GM12878 (cell line): Measurements from ENCODE around the gene RSAD2. TPM values are rescaled to one million over a fixed set of nuclear protein-coding genes. Genes with fewer than 3 reads are reported as not detected.
A peak's percentile ranks its signal among the peaks of the same experiment; 100 is the strongest.

Experiments used
- CBFB ChIP-seq: IDR thresholded peaks from 2 replicates; pipeline ENCODE4 v1.6.1; 2016; ENCODE audit warnings: antibody characterized with exemption, low read depth
- GATAD2B ChIP-seq: fragments of 450-650 bp; conservative IDR thresholded peaks from 2 replicates; pipeline ENCODE4 v1.6.1; 2017; ENCODE audit warnings: low read depth, mild to moderate bottlenecking, moderate library complexity
- IRF4 ChIP-seq: IDR thresholded peaks from 2 replicates; pipeline ENCODE4 v1.6.1; 2011; ENCODE audit warnings: low read depth, low read length
- KLF5 ChIP-seq: fragments of 450-650 bp; IDR thresholded peaks from 2 replicates; pipeline ENCODE4 v1.6.1; 2014; ENCODE audit warnings: mild to moderate bottlenecking; ENCODE audit not compliant: partially characterized antibody
- MXI1 ChIP-seq: fragments of 150-350 bp; IDR thresholded peaks from 2 replicates; pipeline ENCODE4 v1.6.1; 2011; ENCODE audit warnings: low read depth, mild to moderate bottlenecking, inconsistent platforms, low read length, improper control_type of control experiment
- NFIC ChIP-seq: IDR thresholded peaks from 2 replicates; pipeline ENCODE4 v1.6.1; 2012; ENCODE audit warnings: low read depth, mild to moderate bottlenecking, inconsistent platforms, low read length, moderate library complexity
- NFYA ChIP-seq: IDR thresholded peaks from 2 replicates; pipeline ENCODE4 v1.6.1; 2011; ENCODE audit warnings: low read depth, mild to moderate bottlenecking, low read length, improper control_type of control experiment, borderline replicate concordance
- NR2C2 ChIP-seq: IDR thresholded peaks from 2 replicates; pipeline ENCODE4 v1.6.1; 2011; ENCODE audit warnings: borderline replicate concordance, low read depth; ENCODE audit not compliant: control insufficient read depth, insufficient read length
- POLR2AphosphoS2 ChIP-seq: IDR thresholded peaks from 2 replicates; pipeline ENCODE4 v1.6.1; 2011; ENCODE audit warnings: low read depth, mild to moderate bottlenecking, low read length, improper control_type of control experiment, moderate library complexity
- POLR2AphosphoS5 ChIP-seq: IDR thresholded peaks from 2 replicates; pipeline ENCODE4 v1.6.1; 2011; ENCODE audit warnings: mild to moderate bottlenecking, low read length, inconsistent platforms
- RBBP5 ChIP-seq: fragments of 200-600 bp; sonication (generic); conservative IDR thresholded peaks from 2 replicates; pipeline ENCODE4 v1.6.1; 2016
- SIN3A ChIP-seq: IDR thresholded peaks from 2 replicates; pipeline ENCODE4 v1.6.1; 2012; ENCODE audit warnings: low read depth, low read length, improper control_type of control experiment
- SMC3 ChIP-seq: IDR thresholded peaks from 2 replicates; pipeline ENCODE4 v1.6.1; 2011; ENCODE audit warnings: low read length, improper control_type of control experiment, borderline replicate concordance
- SP1 ChIP-seq: IDR thresholded peaks from one replicate; pipeline ENCODE4 v1.6.1; 2011; ENCODE audit warnings: low read depth, low read length
- SUZ12 ChIP-seq: fragments of 200-600 bp; sonication (generic); IDR thresholded peaks from one replicate; pipeline ENCODE4 v1.6.1; 2018; ENCODE audit warnings: antibody characterized with exemption, mild to moderate bottlenecking; ENCODE audit not compliant: unreplicated experiment
- TAF1 ChIP-seq: IDR thresholded peaks from 2 replicates; pipeline ENCODE4 v1.6.1; 2011; ENCODE audit warnings: mild to moderate bottlenecking, low read depth, low read length, borderline replicate concordance
- TARDBP ChIP-seq: IDR thresholded peaks from 2 replicates; pipeline ENCODE4 v1.6.1; 2016; ENCODE audit warnings: borderline replicate concordance
- TCF12 ChIP-seq: IDR thresholded peaks from 2 replicates; pipeline ENCODE4 v1.6.1; 2011; ENCODE audit warnings: low read depth, mild to moderate bottlenecking, low read length
- polyA plus RNA-seq, 11 experiments: library from polyadenylated mRNA; depleted of rRNA in 4 of 11; unstranded in 6 of 11; stranded (reverse) in 5 of 11; fragments of >200 nt; fragmentation: Nextera tagmentation in 4 of 11; fragmentation: Illumina TruSeq in 1 of 11; extraction: Ambion mirVana in 4 of 11; extraction: Trizol in 1 of 11; gene quantifications; 1 replicate in 1 of 11; 2 replicates in 10 of 11; pipeline versions ENCODE4 v1.2.1 to v1.2.3, GENCODE V29; 2011 to 2016; ENCODE audit warnings: inconsistent platforms in 2 of 11, missing spikeins in 2 of 11, low read depth in 1 of 11
- total RNA-seq, 4 experiments: library from RNA; depleted of rRNA in 3 of 4; stranded (reverse); fragments of >200 nt in 3 of 4; fragmentation: Illumina TruSeq in 1 of 4; extraction: Trizol in 1 of 4; gene quantifications; 2 replicates each; pipeline versions ENCODE4 v1.2.1 to v1.2.3, GENCODE V29; 2013 to 2021
- TF ChIP-seq, protein P1 (sequence below): fragments of 450-650 bp; IDR thresholded peaks from 2 replicates; pipeline ENCODE4 v1.6.1; 2017; ENCODE audit warnings: low read depth, mild to moderate bottlenecking, moderate library complexity
- TF ChIP-seq, protein P2 (sequence below): IDR thresholded peaks from 2 replicates; pipeline ENCODE4 v1.6.1; 2011; ENCODE audit warnings: low read depth, mild to moderate bottlenecking, low read length, moderate library complexity, borderline replicate concordance; ENCODE audit errors: extremely low read depth

Gene RSAD2
- total and polyA plus RNA-seq, 10 of the 15 experiments (the other 5 are each of a cell fraction or from before 2014, with no cell fraction given), result 0.24 to 0.90 (median 0.69) TPM

DNA sequence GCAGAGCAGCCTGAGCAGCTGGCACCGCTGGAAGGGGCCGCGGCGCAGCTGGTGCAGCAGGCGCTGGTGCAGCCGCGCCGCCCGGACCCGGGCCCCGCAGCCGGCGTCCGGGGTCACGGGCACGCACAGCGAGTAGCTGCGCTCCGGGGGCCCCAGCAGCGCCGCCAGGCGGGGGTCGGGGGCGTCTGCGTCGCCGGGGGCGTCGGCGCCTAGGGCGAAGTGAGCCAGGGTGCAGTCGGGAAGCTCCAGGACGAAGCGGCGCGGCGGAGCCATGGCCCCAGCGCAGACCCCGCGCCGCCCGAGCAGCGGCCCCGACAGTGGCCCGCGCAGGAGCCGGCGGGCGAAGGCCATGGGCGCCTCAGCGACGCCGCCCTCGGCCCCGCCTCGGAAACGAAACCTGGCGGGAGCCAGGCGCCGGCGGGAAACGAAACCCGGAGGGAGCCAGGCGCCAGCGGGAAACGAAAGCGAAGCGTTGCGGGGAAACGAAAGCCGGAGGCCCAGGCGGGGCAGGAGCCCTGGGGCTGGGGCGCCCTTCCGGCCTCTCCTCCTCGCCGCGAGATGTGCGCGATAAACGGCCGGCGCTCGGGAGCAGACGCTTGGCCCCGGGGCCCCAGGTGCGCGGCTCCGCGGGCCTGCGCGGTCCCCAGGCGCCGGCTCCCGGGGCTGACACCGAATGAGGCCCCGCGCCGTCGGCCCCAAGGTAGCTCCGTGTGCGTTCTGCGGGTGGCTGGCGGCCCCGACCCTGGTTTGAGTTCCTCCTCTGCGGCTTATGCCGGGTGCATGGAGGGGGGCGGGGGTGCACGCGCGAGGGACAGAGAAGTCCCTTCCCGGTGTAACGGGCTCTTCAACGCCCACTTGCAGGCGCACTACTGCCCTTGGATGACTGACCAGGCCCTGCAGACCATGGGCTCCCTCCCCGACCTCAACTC, 12.0 kb upstream of the RSAD2 start, which contains the start of gene CMPK2 (continued):
- TF ChIP-seq, protein P1, sequence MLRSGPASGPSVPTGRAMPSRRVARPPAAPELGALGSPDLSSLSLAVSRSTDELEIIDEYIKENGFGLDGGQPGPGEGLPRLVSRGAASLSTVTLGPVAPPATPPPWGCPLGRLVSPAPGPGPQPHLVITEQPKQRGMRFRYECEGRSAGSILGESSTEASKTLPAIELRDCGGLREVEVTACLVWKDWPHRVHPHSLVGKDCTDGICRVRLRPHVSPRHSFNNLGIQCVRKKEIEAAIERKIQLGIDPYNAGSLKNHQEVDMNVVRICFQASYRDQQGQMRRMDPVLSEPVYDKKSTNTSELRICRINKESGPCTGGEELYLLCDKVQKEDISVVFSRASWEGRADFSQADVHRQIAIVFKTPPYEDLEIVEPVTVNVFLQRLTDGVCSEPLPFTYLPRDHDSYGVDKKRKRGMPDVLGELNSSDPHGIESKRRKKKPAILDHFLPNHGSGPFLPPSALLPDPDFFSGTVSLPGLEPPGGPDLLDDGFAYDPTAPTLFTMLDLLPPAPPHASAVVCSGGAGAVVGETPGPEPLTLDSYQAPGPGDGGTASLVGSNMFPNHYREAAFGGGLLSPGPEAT, result no peak
- TF ChIP-seq NR2C2 (no peak), TCF12 (peak; percentile 47; the same call in 1 of the 2 replicates), POLR2AphosphoS5 (peak; percentile 58; the same call in 1 of the 2 replicates), IRF4 (peak; percentile 49; the same call in 1 of the 2 replicates), SUZ12 (no peak), POLR2AphosphoS2 (no peak), TAF1 (peak; percentile 47; the same call in 1 of the 2 replicates), NFYA (no peak), RBBP5 (no peak), SIN3A (no peak), NFIC (no peak), SP1 (no peak), MXI1 (no peak), TARDBP (no peak), CBFB (no peak), GATAD2B (peak; percentile 82), KLF5 (no peak), SMC3 (no peak)
- TF ChIP-seq, protein P2, sequence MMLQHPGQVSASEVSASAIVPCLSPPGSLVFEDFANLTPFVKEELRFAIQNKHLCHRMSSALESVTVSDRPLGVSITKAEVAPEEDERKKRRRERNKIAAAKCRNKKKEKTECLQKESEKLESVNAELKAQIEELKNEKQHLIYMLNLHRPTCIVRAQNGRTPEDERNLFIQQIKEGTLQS, result no peak
